IgD-negative memory B cell (primary cell): ENCODE results near the gene RAB6C. TPM values are rescaled to one million over a fixed set of nuclear protein-coding genes. Genes with fewer than 3 reads are reported as not detected.
"Not testable (repeated sequence)": the region's sequence is repeated elsewhere in the genome, so short reads cannot be mapped to it uniquely, and the experiment has no call there.

Experiments
- H3K27ac Mint-ChIP-seq, 3 donors: one replicate each; pipeline ENCODE4 v1.8.0; 2020 to 2022; ENCODE audit warnings: mild to moderate bottlenecking in 3 of 3, mixed read lengths in 3 of 3, moderate library complexity in 1 of 3
- H3K27me3 Mint-ChIP-seq: one replicate; pipeline ENCODE4 v1.8.0; 2021; ENCODE audit warnings: mixed read lengths
- H3K36me3 Mint-ChIP-seq: one replicate; pipeline ENCODE4 v1.8.0; 2020; ENCODE audit warnings: mild to moderate bottlenecking, mixed read lengths
- H3K4me1 Mint-ChIP-seq, 3 donors: one replicate each; pipeline ENCODE4 v1.8.0; 2020 to 2022; ENCODE audit warnings: mixed read lengths in 3 of 3, mild to moderate bottlenecking in 1 of 3
- H3K4me3 Mint-ChIP-seq, 4 donors: one replicate each; pipeline ENCODE4 v1.8.0; 2020 to 2022; ENCODE audit warnings: mild to moderate bottlenecking in 4 of 4, mixed read lengths in 4 of 4, moderate library complexity in 3 of 4
- H3K9me3 Mint-ChIP-seq, 3 donors: one replicate each; pipeline ENCODE4 v1.8.0; 2020 to 2021; ENCODE audit warnings: mixed read lengths in 3 of 3, mild to moderate bottlenecking in 1 of 3
- polyA plus RNA-seq: library from polyadenylated mRNA; unstranded; fragments of 300-500 nt; fragmentation: Illumina TruSeq; gene quantifications from one replicate; pipeline ENCODE4 v1.2.3, GENCODE V29; 2021

RAB6C gene
- polyA plus RNA-seq, 1 donor from 2014 or later = not detected

DNA sequence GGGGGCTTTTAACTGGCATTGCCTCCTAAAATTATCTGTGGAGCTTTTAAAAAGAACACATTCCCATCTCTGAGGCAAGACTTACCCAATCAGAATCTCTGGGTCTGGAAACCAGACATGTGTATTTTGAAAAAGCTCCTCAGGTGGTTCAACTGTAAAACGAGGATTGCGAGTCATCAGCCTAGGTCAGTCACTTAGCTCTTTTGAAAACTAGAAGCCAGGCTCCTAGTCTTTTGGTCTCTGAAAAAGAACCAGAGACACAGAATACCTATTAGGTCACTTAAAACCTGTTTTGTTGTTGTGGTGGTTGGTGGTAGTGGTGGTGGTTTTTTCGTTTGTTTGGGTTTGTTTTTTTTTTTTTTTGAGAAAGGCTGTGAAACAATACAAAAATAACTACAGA, 2.5 kb upstream of the RAB6C start:
- H3K27me3 Mint-ChIP-seq = peaks cover 28% of the 10 kb centered on the region
- H3K4me3 Mint-ChIP-seq, H3K4me1 Mint-ChIP-seq, H3K27ac Mint-ChIP-seq, H3K36me3 Mint-ChIP-seq, H3K9me3 Mint-ChIP-seq: not testable (repeated sequence)

DNA sequence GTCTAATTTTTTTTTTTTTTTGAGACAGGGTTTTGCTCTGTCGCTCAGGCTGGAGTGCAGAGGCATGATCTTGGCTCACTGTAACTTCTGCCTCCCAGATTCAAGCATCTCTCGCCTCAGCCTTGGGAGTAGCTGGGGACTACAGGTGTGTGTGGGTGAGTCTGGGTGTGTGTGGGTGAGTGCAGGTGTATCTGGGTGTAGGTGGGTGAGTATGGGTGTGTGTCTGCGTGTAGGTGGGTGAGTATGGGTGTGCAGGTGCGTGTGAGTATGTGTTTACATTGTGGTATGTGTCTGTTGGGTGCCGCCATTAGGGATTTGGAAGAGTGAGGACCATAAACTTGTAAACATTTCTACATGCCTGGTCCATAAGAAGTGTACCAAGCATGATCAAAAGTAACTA, 1.5 kb upstream of the RAB6C start:
- peaks cover 0 to 2% (median 2%) of the 10 kb centered on the region in 3 donors for H3K9me3 Mint-ChIP-seq
- H3K36me3 Mint-ChIP-seq = no peaks in the 10 kb centered on the region
- H3K4me1 Mint-ChIP-seq = peaks cover 4 to 8% (median 4%) of the 10 kb centered on the region in 3 donors
- H3K4me3 Mint-ChIP-seq = no peak overlapping the region
- H3K27me3 Mint-ChIP-seq = peaks cover 29% of the 10 kb centered on the region
- H3K27ac Mint-ChIP-seq = no peak overlapping the region

DNA sequence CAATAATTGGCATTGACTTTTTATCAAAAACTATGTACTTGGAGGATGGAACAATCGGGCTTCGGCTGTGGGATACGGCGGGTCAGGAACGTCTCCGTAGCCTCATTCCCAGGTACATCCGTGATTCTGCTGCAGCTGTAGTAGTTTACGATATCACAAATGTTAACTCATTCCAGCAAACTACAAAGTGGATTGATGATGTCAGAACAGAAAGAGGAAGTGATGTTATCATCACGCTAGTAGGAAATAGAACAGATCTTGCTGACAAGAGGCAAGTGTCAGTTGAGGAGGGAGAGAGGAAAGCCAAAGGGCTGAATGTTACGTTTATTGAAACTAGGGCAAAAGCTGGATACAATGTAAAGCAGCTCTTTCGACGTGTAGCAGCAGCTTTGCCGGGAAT, 780 bp downstream of the RAB6C start:
- not testable (repeated sequence) for H3K4me1 Mint-ChIP-seq, H3K9me3 Mint-ChIP-seq, H3K36me3 Mint-ChIP-seq, H3K27ac Mint-ChIP-seq
- peak overlapping the region; percentile 18 to 89 (median 44) for H3K4me3 Mint-ChIP-seq
- peaks cover 27% of the 10 kb centered on the region for H3K27me3 Mint-ChIP-seq

DNA sequence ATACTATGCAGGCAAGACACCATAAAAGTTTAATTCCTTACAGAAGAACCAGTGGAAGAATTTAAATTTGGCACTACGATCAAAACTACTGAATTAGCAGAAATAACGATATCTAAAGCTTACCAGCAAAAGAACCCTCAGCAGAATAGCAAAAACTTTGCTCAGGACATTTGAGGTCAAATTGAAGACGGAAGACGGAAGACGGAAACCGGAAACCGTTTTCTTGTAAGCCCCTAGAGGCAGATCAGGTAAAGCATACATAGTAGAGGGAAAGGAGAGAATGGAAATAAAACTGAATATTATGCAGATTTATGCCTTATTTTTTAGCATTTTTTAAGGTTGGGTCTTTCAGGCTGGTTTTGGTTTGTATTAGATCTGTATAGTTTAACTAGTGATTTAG, 2.2 kb downstream of the RAB6C start:
- not testable (repeated sequence) for H3K4me1 Mint-ChIP-seq, H3K27ac Mint-ChIP-seq, H3K36me3 Mint-ChIP-seq, H3K9me3 Mint-ChIP-seq
- Mint-ChIP-seq H3K27me3 (peaks cover 28% of the 10 kb centered on the region), H3K4me3 (peak overlapping the region in 1 of 4 donors; percentile 8)

DNA sequence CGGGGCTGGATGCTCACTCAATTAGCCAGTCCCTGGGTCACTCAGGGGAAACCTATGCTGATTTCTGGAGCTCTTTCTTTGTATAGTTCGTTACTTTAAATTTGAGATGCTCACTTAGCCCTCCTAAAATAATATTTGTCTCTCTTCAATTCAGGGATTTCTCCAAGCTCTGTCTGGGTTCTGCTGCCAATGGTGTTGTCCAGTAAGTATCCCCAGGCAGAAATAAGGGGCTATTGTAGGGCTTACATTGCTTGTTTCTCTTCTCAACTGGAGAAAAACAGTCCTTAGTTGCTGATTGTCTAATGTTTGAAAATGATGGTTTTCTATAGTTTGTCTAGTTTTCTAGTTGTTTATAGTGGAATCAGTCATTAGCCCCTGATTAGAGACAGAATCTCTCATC, 5.0 kb downstream of the RAB6C start:
- Mint-ChIP-seq H3K36me3 (no peaks in the 10 kb centered on the region), H3K27ac (no peak overlapping the region), H3K9me3 (no peaks in the 10 kb centered on the region), H3K4me1 (peaks cover 0 to 3% (median 2%) of the 10 kb centered on the region in 3 donors), H3K4me3 (no peak overlapping the region), H3K27me3 (peaks cover 11% of the 10 kb centered on the region)

DNA sequence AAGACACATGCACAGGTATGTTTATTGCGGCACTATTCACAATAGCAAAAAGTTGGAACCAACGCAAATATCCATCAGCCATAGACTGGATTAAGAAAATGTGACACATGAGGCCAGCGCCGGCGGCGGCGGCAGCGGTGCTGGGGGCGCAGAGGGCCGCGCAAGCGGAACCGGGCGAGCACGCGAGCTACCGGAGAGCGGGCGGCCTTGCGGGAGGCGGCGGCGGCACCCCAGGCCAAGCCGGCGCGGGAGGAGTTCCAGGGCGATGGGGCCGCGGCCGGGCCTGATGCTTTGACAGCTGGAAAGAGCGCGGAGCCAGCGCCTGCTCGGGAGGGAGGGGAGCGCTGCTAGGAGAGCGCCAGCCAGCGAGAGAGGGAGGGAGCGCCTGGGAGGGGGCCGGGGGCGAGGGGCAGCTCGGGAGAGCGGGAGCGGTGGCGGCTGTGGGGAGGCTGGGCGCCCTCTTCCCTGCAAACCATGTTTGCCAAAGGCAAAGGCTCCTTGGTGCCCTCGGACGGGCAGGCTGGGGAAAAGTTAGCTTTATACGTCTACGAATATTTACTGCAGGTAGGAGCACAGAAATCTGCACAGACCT, 13.0 kb downstream of the RAB6C start:
- H3K4me1 Mint-ChIP-seq, H3K27ac Mint-ChIP-seq, H3K36me3 Mint-ChIP-seq, H3K9me3 Mint-ChIP-seq, H3K4me3 Mint-ChIP-seq: not testable (repeated sequence)
- peaks cover 33% of the 10 kb centered on the region for H3K27me3 Mint-ChIP-seq

DNA sequence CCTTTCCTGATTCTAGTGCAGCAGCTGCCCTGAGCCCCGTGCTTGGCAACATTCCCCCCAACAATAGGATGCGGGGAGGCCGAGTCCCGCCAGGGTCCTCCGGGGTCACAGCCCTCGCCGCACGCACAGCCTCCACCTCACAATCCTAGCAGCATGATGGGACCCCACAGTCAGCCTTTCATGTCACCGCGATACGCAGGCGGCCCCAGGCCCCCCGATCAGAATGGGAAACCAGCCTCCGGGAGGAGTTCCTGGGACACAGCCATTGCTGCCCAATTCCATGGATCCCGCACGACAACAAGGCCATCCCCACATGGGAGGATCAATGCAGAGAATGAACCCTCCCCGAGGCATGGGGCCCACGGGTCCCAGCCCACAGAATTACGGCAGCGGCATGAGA, 13.7 kb downstream of the RAB6C start:
- not testable (repeated sequence) for H3K4me1 Mint-ChIP-seq, H3K27ac Mint-ChIP-seq, H3K4me3 Mint-ChIP-seq, H3K9me3 Mint-ChIP-seq, H3K36me3 Mint-ChIP-seq
- H3K27me3 Mint-ChIP-seq = peaks cover 35% of the 10 kb centered on the region

DNA sequence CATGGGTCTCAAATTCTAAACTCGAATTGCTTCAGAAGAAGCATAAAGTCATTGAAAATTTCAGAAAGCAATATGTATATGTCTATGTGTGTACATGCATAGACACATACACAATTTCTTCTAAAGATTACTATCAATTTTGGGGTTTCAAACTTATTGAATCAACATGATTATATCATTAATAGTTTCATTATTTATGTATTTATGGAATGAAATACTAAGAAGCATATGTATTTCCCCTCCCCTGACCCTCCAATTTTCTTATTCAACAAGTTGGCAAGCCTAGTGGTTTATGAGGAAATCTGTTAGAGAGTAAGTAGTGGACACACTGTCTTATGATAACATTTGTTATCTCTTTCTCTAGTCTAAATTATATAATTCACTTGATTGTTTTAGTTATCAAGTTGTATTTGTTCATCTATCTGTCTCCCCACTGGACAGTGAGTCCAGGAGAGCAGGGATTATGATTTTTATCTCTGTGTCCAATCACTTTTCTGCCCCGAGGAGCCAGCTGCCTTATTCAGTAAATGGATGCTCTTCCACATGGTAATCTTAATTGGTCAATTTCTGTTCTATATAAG, 17.3 kb downstream of the RAB6C start:
- H3K27ac Mint-ChIP-seq, H3K9me3 Mint-ChIP-seq, H3K4me3 Mint-ChIP-seq, H3K36me3 Mint-ChIP-seq, H3K4me1 Mint-ChIP-seq: not testable (repeated sequence)
- peaks cover 26% of the 10 kb centered on the region for H3K27me3 Mint-ChIP-seq

DNA sequence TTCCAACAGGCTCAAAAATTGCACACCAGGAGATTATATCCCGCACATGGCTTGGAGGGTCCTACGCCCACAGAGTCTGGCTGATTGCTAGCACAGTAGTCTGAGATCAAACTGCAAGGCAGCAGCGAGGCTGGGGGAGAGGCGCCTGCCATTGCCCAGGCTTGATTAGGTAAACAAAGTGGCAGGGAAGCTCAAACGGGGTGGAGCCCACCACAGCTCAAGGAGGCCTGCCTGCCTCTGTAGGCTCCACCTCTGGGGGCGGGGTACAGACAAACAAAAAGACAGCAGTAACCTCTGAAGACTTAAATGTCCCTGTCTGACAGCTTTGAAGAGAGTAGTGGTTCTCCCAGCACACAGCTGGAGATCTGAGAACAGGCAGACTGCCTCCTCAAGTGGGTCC, 19.3 kb downstream of the RAB6C start:
- H3K4me3 Mint-ChIP-seq, H3K4me1 Mint-ChIP-seq, H3K9me3 Mint-ChIP-seq, H3K36me3 Mint-ChIP-seq, H3K27ac Mint-ChIP-seq: not testable (repeated sequence)
- peaks cover 19% of the 10 kb centered on the region for H3K27me3 Mint-ChIP-seq

DNA sequence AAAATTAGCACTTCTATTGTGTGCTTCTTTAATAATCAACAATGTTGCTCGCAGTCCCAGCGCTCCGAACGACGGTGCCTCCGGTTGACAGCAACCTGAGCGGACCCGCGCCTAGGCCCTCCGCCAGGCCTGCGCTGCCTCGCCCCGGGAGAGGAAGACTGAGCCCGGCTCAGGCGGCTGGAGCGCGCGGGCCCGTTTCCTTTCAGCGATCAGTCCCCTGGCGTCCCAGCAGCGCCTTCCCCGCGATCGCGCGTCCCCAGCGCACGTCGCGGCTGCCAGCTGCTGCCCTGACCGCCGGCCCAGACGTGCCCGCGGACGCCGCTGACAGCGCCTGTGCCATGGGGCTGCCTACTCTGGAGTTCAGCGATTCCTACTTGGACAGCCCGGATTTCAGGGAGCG, 26.4 kb downstream of the RAB6C start:
- not testable (repeated sequence) for H3K4me1 Mint-ChIP-seq, H3K27ac Mint-ChIP-seq, H3K9me3 Mint-ChIP-seq, H3K36me3 Mint-ChIP-seq, H3K4me3 Mint-ChIP-seq
- peaks cover 20% of the 10 kb centered on the region for H3K27me3 Mint-ChIP-seq

DNA sequence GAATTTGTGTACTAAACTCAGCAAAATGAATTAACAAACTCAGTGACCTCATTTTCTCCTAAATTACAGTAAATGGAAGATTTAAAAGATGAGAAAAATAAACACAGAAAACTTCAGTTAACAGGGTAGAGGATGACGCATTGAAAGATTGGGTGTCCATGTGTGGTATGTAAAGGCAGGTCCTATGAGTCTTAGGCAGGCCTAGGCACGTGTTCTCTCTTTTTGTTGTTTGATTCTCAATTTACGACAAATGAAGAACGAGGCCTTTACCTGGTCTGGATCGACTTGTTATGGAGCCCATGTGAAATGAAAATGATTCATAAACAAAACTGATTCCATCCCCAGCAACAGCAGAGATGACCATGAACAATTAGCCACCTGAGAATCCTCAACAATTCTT, 37.2 kb downstream of the RAB6C start:
- H3K4me3 Mint-ChIP-seq, H3K27me3 Mint-ChIP-seq, H3K4me1 Mint-ChIP-seq, H3K36me3 Mint-ChIP-seq, H3K27ac Mint-ChIP-seq: not testable (repeated sequence)
- H3K9me3 Mint-ChIP-seq = peaks cover 5 to 12% (median 5%) of the 10 kb centered on the region in 3 donors

DNA sequence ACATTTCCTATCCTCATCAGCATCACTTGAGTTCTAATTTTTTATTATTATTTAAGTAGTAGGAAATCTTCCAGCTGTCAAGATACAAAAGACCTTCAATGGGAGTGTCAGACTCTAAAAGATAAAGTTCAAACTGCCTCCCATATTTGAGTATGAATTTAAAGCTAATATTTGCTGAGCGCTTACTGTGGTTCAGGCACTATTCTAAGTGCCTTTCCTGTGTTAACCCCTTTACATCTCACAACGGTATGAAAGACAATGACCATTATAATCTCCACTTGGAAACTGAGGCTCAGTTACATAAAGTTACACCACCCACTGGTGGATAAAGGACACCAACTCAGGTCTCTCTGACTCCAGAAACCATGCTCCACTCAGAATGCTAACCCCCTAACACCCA, 39.9 kb downstream of the RAB6C start:
- Mint-ChIP-seq H3K4me3 (no peak overlapping the region), H3K9me3 (peaks cover 0 to 8% (median 2%) of the 10 kb centered on the region in 3 donors), H3K27ac (peak overlapping the region in 1 of 3 donors; percentile 13), H3K36me3 (peaks cover 3% of the 10 kb centered on the region), H3K4me1 (no peaks in the 10 kb centered on the region), H3K27me3 (peaks cover 2% of the 10 kb centered on the region)

DNA sequence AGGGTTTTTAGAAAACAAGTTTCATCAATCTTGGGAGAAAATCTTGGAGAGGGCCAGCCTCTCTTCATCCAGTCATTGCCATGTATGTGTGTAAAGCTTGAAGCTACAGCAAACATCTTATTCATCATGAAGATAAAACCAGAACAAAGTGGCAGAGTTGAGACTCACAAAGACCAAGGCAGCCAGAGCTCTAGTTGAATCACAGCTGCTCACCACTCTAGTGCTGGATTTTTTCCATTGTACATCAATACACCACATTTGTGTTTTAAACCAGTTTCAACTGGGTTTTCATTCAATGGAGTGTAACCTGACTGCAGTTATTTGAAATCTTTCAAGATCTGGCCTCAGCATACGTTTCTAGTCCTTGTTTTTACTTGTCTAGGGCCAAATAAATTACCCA, 40.6 kb downstream of the RAB6C start:
- H3K27ac Mint-ChIP-seq, H3K4me3 Mint-ChIP-seq, H3K27me3 Mint-ChIP-seq, H3K9me3 Mint-ChIP-seq, H3K36me3 Mint-ChIP-seq, H3K4me1 Mint-ChIP-seq: not testable (repeated sequence)

DNA sequence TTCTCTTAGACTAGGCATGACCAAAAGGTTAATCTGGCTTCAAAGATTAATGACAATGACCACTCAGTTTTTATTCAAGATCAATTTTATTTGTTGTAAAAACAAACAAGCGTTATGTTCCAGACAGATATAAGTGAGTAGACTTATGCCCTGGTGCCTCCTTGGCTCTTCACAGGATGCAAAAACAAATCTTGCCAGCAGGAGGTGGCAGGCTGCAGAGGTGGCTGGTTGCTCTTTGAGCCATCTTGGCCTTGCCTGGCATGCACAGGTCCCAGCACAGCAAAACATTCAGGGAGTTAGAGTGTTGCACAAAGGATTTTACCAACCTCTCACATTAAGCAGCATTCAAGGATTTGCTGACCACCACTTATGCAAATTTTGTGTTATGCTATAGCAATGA, 46.5 kb downstream of the RAB6C start:
- not testable (repeated sequence) for H3K4me1 Mint-ChIP-seq, H3K27me3 Mint-ChIP-seq, H3K9me3 Mint-ChIP-seq, H3K36me3 Mint-ChIP-seq, H3K4me3 Mint-ChIP-seq, H3K27ac Mint-ChIP-seq
